ENCODE results near the gene WDFY4. TPM values are rescaled to one million over a fixed set of nuclear protein-coding genes. Genes with fewer than 3 reads are reported as not detected.

Gene WDFY4
- total and polyA plus RNA-seq, 8 donors, result 0.15 to 8.0 (median 2.7) TPM

- WGBS, 5 donors, result 76 to 86% (median 84%) methylated on average over 5 of the region's 5 CpGs
- DNase-seq, result no peak
- Histone ChIP-seq H3K36me3 (no peaks in the 10 kb centered on the region), H3K27ac (no peak overlapping the region), H3K4me3 (no peak overlapping the region), H3K4me1 (no peaks in the 10 kb centered on the region), H3K27me3 (peaks cover 0 to under 1% (median 0%) of the 10 kb centered on the region in 3 donors), H3K9me3 (no peaks in the 10 kb centered on the region)
- intact Hi-C loops (cut with DNase I; ENCODE audit: low total_unique reads), result no loop called here
- TF ChIP-seq CTCF (IDR thresholded peaks at IDR 0.05) (no peak), EP300 (IDR thresholded peaks at IDR 0.05) (no peak), POLR2AphosphoS5 (IDR thresholded peaks at IDR 0.05) (no peak), POLR2A (IDR thresholded peaks at IDR 0.05) (no peak)
Measured at GRCh38 chr10:48993627-48994026, 309.0 kb downstream of the WDFY4 start.

- Histone ChIP-seq H3K27me3 (peaks cover 0 to 4% (median 0%) of the 10 kb centered on the region in 3 donors), H3K4me3 (no peak overlapping the region), H3K4me1 (no peaks in the 10 kb centered on the region), H3K36me3 (no peaks in the 10 kb centered on the region), H3K27ac (no peak overlapping the region), H3K9me3 (no peaks in the 10 kb centered on the region)
- 32 to 55% (median 43%) methylated on average over 3 of the region's 3 CpGs for WGBS, 5 donors
- TF ChIP-seq POLR2A (IDR thresholded peaks at IDR 0.05), result no peak
- no peak for TF ChIP-seq POLR2AphosphoS5 (IDR thresholded peaks at IDR 0.05)
- no peak for TF ChIP-seq EP300 (IDR thresholded peaks at IDR 0.05)
- TF ChIP-seq CTCF (IDR thresholded peaks at IDR 0.05), result no peak
- DNase-seq, result no peak
- intact Hi-C loops (cut with DNase I; ENCODE audit: low total_unique reads), result no loop called here
Measured at GRCh38 chr10:48996329-48996728, 311.7 kb downstream of the WDFY4 start.

- TF ChIP-seq POLR2A (IDR thresholded peaks at IDR 0.05) (no peak), EP300 (IDR thresholded peaks at IDR 0.05) (no peak), CTCF (IDR thresholded peaks at IDR 0.05) (no peak), POLR2AphosphoS5 (IDR thresholded peaks at IDR 0.05) (no peak)
- Histone ChIP-seq H3K36me3 (no peaks in the 10 kb centered on the region), H3K9me3 (no peaks in the 10 kb centered on the region), H3K4me3 (no peak overlapping the region), H3K4me1 (no peaks in the 10 kb centered on the region), H3K27me3 (peaks cover 0 to 4% (median 0%) of the 10 kb centered on the region in 3 donors), H3K27ac (no peak overlapping the region)
- intact Hi-C loops (cut with DNase I; ENCODE audit: low total_unique reads), result no loop called here
- no peak for DNase-seq
- WGBS, 5 donors, result 74 to 97% (median 88%) methylated on average over 2 of the region's 2 CpGs
Measured at GRCh38 chr10:48999346-48999745, 314.7 kb downstream of the WDFY4 start.

GRCh38 chr10:49000437-49001398 lies 316.0 kb downstream of the WDFY4 start:
- WGBS, 5 donors, result 77 to 88% (median 81%) methylated on average over 13 of the region's 13 CpGs
- peaks cover 0 to 4% (median 0%) of the 10 kb centered on the region in 3 donors for H3K27me3 ChIP-seq
- H3K36me3 ChIP-seq, result no peaks in the 10 kb centered on the region
- peaks cover 0 to 5% (median 0%) of the 10 kb centered on the region in 4 donors for H3K9me3 ChIP-seq
- no peak overlapping the region for H3K4me3 ChIP-seq
- TF ChIP-seq POLR2AphosphoS5 (IDR thresholded peaks at IDR 0.05) (no peak), POLR2A (IDR thresholded peaks at IDR 0.05) (no peak), EP300 (IDR thresholded peaks at IDR 0.05) (no peak), CTCF (IDR thresholded peaks at IDR 0.05) (no peak)
- DNase-seq, result no peak
- H3K27ac ChIP-seq, result no peak overlapping the region
- intact Hi-C loops (cut with DNase I; ENCODE audit: low total_unique reads), result no loop called here
- H3K4me1 ChIP-seq, result no peaks in the 10 kb centered on the region
